Liver (tissue), 3 donors: ENCODE data around the gene NOL11.

ENCODE experiments used
- EGR1 ChIP-seq, 2 donors: IDR thresholded peaks; 2 replicates each; pipeline ENCODE4 v1.6.1; 2016 to 2018; ENCODE audit warnings: antibody characterized with exemption in 2 of 2, low read depth in 2 of 2
- GABPA ChIP-seq, 2 donors: IDR thresholded peaks in 1 of 2; conservative IDR thresholded peaks in 1 of 2; 2 replicates each; pipeline ENCODE4 v1.6.1; 2016; ENCODE audit warnings: antibody characterized with exemption in 2 of 2, mild to moderate bottlenecking in 1 of 2, moderate library complexity in 1 of 2
- JUND ChIP-seq, 2 donors: IDR thresholded peaks; 2 replicates each; pipeline ENCODE4 v1.6.1; 2016; ENCODE audit warnings: antibody characterized with exemption in 2 of 2
- NR2F2 ChIP-seq: IDR thresholded peaks from 2 replicates; pipeline ENCODE4 v1.6.1; 2016; ENCODE audit warnings: antibody characterized with exemption
- RAD21 ChIP-seq, 2 donors: IDR thresholded peaks; 2 replicates each; pipeline ENCODE4 v1.6.1; 2016; ENCODE audit warnings: antibody characterized with exemption in 2 of 2, mild to moderate bottlenecking in 2 of 2
- RXRA ChIP-seq, 2 donors: IDR thresholded peaks; 2 replicates each; pipeline ENCODE4 v1.6.1; 2017 to 2018; ENCODE audit warnings: antibody characterized with exemption in 2 of 2, mild to moderate bottlenecking in 1 of 2
- SP1 ChIP-seq: IDR thresholded peaks from 2 replicates; pipeline ENCODE4 v1.6.1; 2018; ENCODE audit warnings: antibody characterized with exemption, mild to moderate bottlenecking
- TAF1 ChIP-seq: conservative IDR thresholded peaks from 2 replicates; pipeline ENCODE4 v1.6.1; 2016; ENCODE audit warnings: antibody characterized with exemption, mild to moderate bottlenecking
- YY1 ChIP-seq: IDR thresholded peaks from 2 replicates; pipeline ENCODE4 v1.6.1; 2016; ENCODE audit warnings: antibody characterized with exemption, mild to moderate bottlenecking
- TF ChIP-seq, protein P1 (sequence below): IDR thresholded peaks from 2 replicates; pipeline ENCODE4 v1.6.1; 2016; ENCODE audit warnings: antibody characterized with exemption
- TF ChIP-seq, protein P2 (sequence below): fragments of 150-350 bp; IDR thresholded peaks from 2 replicates; pipeline ENCODE4 v1.5.1; 2017; ENCODE audit warnings: improper control_type of control experiment, low read depth, low read length; ENCODE audit not compliant: missing input control
- TF ChIP-seq, protein P3 (sequence below): IDR thresholded peaks from 2 replicates; pipeline ENCODE4 v1.6.1; 2016; ENCODE audit warnings: antibody characterized with exemption, mild to moderate bottlenecking
- TF ChIP-seq, protein P4 (sequence below): IDR thresholded peaks from 2 replicates; pipeline ENCODE4 v1.6.1; 2016; ENCODE audit warnings: antibody characterized with exemption
- TF ChIP-seq, protein P5 (sequence below): IDR thresholded peaks from 2 replicates; pipeline ENCODE4 v1.6.1; 2016; ENCODE audit warnings: antibody characterized with exemption
- donor health status: healthy.
- donor health status: healthy.

DNA sequence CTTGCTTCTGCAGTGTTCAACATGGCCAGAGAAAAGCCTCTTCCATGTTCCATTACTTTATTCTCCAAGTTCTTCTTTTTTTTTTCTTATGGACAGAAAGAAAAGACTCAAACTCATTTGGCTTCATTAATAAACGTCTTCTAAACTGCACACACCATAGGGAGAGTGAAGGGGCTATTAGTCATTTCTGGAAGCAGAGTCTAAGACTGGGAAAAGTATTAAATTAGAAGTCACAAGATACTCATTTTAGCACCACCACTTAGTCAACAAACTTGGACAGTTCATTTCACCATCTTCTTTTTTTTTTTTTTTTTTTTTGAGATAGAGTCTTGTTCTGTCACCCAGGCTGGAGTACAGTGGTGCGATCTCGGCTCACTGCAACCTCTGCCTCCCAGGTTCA lies 52.8 kb downstream of the NOL11 start:
- TF ChIP-seq, protein P1, sequence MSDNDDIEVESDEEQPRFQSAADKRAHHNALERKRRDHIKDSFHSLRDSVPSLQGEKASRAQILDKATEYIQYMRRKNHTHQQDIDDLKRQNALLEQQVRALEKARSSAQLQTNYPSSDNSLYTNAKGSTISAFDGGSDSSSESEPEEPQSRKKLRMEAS: no peak
- TF ChIP-seq, protein P2, sequence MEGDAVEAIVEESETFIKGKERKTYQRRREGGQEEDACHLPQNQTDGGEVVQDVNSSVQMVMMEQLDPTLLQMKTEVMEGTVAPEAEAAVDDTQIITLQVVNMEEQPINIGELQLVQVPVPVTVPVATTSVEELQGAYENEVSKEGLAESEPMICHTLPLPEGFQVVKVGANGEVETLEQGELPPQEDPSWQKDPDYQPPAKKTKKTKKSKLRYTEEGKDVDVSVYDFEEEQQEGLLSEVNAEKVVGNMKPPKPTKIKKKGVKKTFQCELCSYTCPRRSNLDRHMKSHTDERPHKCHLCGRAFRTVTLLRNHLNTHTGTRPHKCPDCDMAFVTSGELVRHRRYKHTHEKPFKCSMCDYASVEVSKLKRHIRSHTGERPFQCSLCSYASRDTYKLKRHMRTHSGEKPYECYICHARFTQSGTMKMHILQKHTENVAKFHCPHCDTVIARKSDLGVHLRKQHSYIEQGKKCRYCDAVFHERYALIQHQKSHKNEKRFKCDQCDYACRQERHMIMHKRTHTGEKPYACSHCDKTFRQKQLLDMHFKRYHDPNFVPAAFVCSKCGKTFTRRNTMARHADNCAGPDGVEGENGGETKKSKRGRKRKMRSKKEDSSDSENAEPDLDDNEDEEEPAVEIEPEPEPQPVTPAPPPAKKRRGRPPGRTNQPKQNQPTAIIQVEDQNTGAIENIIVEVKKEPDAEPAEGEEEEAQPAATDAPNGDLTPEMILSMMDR: no peak
- TF ChIP-seq JUND (IDR thresholded peaks at IDR 0.05): no peak
- TF ChIP-seq RAD21 (IDR thresholded peaks at IDR 0.05): no peak
- no peak for TF ChIP-seq TAF1
- TF ChIP-seq SP1: no peak
- no peak for TF ChIP-seq YY1
- TF ChIP-seq, protein P3, sequence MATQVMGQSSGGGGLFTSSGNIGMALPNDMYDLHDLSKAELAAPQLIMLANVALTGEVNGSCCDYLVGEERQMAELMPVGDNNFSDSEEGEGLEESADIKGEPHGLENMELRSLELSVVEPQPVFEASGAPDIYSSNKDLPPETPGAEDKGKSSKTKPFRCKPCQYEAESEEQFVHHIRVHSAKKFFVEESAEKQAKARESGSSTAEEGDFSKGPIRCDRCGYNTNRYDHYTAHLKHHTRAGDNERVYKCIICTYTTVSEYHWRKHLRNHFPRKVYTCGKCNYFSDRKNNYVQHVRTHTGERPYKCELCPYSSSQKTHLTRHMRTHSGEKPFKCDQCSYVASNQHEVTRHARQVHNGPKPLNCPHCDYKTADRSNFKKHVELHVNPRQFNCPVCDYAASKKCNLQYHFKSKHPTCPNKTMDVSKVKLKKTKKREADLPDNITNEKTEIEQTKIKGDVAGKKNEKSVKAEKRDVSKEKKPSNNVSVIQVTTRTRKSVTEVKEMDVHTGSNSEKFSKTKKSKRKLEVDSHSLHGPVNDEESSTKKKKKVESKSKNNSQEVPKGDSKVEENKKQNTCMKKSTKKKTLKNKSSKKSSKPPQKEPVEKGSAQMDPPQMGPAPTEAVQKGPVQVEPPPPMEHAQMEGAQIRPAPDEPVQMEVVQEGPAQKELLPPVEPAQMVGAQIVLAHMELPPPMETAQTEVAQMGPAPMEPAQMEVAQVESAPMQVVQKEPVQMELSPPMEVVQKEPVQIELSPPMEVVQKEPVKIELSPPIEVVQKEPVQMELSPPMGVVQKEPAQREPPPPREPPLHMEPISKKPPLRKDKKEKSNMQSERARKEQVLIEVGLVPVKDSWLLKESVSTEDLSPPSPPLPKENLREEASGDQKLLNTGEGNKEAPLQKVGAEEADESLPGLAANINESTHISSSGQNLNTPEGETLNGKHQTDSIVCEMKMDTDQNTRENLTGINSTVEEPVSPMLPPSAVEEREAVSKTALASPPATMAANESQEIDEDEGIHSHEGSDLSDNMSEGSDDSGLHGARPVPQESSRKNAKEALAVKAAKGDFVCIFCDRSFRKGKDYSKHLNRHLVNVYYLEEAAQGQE: no peak
- TF ChIP-seq EGR1 (IDR thresholded peaks at IDR 0.05; ENCODE audit: low read depth in 2 of 2): no peak
- no peak for TF ChIP-seq NR2F2
- TF ChIP-seq RXRA (IDR thresholded peaks at IDR 0.05): no peak
- no peak for TF ChIP-seq GABPA (IDR thresholded peaks at IDR 0.05 in 1 of 2, conservative IDR thresholded peaks at IDR 0.05 in 1 of 2)
- TF ChIP-seq, protein P4, sequence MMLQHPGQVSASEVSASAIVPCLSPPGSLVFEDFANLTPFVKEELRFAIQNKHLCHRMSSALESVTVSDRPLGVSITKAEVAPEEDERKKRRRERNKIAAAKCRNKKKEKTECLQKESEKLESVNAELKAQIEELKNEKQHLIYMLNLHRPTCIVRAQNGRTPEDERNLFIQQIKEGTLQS: no peak
- TF ChIP-seq, protein P5, sequence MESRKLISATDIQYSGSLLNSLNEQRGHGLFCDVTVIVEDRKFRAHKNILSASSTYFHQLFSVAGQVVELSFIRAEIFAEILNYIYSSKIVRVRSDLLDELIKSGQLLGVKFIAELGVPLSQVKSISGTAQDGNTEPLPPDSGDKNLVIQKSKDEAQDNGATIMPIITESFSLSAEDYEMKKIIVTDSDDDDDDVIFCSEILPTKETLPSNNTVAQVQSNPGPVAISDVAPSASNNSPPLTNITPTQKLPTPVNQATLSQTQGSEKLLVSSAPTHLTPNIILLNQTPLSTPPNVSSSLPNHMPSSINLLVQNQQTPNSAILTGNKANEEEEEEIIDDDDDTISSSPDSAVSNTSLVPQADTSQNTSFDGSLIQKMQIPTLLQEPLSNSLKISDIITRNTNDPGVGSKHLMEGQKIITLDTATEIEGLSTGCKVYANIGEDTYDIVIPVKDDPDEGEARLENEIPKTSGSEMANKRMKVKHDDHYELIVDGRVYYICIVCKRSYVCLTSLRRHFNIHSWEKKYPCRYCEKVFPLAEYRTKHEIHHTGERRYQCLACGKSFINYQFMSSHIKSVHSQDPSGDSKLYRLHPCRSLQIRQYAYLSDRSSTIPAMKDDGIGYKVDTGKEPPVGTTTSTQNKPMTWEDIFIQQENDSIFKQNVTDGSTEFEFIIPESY: no peak
